Inflammatory macrophage (primary cell): Measurements from ENCODE around the gene KRTAP6-3.

Source experiments
- DNase-seq, 2 donors: peaks; one replicate each; pipeline ENCODE4 v3.0.0-alpha.2; 2020 to 2022
- total RNA-seq, 18 experiments: gene quantifications; one replicate each; lab custom pipeline; 2026; ENCODE audit warnings: mixed read lengths in 6 of 18, inconsistent platforms in 2 of 18; lab: John Stamatoyannopoulos, UW

Gene KRTAP6-3, protein sequence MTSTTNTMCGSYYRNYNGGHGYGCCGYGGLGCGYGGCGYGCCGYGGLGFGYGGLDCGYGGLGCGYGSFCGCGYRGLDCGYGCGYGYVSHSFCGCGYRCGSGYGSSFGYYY
- total RNA-seq = 0 reads per million in 18 experiments

DNA sequence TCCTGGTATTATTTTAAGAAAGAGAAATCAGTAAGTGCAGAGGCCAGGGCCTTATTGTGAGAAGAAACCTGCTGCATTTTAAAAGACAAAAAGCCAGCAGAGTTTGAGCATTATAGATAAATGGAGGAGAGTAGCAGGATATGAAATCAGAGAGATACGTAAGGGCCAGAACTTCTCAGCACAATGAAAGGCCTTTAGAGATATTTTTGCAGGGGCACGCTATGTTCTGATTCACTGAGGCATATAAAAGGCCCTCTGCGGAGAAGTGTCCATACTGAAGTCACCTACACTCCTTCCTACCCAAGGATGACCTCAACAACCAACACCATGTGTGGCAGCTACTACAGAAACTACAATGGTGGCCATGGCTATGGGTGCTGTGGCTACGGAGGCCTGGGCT is at the start of gene KRTAP6-3:
TSS of gene KRTAP6-3 (plus strand) at position 301 of the 400 bp plus-strand sequence. CDS start at position 307, 6 bp downstream.
- no peak for DNase-seq

DNA sequence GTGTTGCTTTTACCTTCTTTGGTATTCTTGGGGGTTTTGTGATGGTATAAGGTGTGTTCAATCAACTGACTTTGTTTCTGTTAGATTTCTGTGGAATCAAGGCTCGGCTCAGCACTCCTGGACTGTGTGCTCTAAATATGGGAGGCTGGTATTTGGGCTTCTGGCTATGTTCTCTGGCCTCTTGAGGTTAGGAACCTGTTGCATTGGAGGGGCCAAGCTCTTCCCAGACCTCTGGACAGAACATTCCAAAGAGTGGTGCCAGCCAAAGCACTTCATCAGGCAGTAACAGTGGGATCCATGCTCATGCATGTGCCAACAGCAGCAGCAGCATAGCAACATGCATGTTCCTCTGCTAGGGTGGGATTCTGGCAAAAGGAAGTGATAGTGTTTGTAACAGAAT is 39.5 kb upstream of the KRTAP6-3 start:
- DNase-seq = no peak

DNA sequence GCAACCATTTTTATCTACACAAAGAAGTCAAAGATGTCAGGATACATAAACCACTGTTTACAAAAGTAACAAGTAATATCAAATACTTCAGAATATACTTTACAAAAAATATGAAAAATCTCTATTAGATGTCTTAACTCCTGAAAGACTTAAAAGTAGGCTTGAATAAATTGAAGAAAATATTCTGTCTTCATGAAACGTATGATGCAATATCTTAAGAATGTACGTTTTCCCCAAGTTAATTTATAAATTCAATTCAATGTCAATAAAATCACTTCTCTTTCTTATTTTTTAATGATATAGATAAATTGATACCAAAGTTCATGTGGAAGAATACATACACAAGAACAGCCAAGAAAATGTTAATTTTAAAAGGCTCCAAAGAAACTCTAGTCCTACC is 37.1 kb upstream of the KRTAP6-3 start:
- DNase-seq = no peak

DNA sequence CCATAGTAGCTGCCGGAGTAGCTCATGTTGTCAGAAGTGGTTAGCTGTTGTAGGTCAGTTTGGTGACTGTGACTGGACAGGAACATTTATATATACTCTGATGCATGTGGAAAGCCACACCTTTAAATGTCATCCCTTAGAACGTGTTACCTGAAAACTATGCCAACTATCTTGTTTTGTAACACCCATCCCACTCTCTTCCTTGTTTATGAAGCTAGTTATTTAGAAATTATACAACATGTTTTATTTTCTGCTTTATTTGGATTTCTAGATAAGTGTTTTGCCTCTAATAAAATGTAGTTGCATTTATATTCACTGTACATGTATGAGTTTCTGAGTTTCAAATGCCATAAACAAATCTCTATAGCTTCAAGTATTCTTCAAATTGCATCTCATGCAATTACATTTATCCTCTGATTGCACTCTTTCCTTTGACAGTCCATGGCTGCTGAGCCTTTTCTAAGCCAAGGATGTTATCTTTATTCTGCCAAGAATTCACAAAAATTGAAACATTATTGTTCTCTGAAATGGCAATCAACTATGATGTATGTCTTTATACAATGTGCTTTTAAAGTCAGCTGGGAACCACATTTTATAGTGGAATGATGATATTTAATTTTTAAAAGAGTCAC is 30.9 kb upstream of the KRTAP6-3 start, which contains the start of gene KRTAP19-7:
TSS of gene KRTAP19-7 (minus strand) at position 51 of the 632 bp plus-strand sequence. CDS start at position 26, 25 bp downstream.
- no peak for DNase-seq

DNA sequence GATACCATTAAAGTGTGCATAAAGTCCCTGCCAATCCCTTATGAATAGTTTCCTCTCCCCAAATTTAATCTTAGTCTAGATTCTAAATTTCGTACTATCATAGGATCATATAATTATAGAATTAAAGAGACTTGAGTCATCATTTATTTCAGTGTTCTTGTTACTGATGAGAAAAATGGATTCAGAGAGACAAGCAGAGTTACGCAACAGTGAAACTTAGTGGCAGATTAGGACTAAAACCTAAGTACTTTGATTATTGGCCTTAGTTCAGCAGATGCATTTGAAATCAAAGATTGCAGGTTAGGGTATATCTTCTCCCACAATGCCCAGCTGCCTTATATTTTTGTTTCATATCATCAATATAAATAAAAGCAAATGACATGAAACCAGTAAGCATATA is 30.3 kb upstream of the KRTAP6-3 start:
- no peak for DNase-seq

DNA sequence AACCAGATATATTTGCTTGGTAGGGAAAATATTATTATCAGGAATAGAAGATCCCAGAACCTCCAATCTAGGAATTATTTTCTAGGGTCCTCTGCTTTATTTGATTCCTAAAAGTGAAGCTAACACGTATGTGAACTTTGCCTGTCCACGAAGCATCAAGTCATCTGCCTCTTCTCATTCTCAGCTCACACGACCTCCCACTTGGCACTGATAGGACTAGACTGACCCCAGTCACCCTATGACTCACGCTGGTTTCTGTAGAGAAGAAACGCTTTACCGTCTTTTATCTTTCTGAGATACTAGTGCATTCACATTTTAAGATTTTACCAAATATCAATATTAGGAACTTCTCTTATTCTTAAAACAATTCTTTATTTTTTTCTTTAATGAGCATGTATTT is 29.2 kb upstream of the KRTAP6-3 start:
- DNase-seq = no peak

DNA sequence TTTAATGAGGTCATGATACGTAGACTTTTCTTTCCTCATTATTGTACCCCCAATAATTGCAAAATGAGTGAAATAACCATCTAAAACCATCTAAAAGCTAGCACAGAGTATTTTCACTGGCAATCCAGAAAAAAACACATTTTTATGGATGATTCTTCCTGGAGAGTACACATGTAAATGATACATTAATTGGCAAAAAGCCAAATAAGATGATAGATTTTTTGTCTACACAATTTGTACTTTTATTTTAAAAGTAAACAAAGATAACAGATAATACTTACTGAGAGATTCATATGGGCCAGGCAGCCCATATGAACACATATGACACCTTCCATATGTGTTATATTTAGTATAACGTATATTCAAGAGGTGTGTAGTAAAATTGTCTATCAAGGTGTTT is 28.6 kb upstream of the KRTAP6-3 start:
- no peak for DNase-seq

DNA sequence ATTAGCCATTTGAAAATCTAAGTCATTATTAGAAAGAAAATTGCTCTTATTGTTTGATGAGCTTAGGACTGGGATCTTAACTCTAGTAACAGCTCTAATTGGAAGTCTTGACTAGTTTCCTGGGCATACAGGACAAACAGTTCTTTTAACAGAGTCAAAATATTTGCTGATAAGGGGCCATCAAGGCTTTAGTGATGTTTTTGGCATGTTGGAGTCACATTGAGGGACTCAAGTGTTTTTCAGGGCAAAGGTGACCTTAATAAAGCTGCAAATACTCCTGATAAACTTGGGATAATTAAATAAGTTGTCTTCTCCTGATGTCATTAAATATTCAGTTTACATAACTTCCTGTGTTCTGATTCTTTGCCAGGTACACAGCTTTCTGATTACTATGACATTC is 24.6 kb upstream of the KRTAP6-3 start:
- DNase-seq = no peak

DNA sequence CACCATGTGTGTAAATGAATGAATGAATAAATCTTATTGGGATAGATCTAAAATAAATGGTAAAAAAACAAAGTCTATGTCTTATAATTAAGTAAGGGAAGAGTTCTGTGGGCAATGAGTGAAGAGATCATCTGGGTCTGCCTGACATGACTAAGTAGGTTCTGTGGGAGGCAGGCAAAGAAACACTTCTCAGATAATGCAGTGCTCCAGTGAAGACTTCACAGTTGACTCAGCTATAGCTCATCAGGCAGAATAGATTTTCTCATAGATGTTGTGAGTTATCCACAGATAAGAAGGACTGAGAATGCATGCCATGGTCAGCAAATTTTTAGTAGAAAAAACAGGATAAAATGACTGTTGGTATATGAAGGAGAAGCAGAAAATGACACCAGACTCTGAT is 14.5 kb upstream of the KRTAP6-3 start:
- no peak for DNase-seq

DNA sequence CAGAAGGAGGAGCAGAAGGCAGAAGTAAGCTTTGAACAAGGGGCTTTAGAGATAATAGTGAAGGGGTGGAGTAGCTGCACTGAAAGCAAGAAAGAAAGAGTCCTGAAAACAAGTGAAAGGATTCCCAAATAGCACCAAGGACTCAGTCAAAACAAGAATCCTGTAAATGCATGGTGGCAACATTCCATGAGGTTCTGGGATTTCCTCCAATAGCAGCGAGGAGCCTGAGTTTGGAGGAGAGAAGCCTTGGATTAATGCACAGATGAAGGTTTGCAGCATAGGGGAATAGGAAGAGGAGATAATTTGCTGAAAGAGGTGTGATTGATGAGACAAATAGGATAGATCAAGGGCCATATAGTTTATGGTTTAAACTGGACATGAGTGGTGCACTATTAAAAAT is 12.9 kb upstream of the KRTAP6-3 start:
- DNase-seq = no peak

DNA sequence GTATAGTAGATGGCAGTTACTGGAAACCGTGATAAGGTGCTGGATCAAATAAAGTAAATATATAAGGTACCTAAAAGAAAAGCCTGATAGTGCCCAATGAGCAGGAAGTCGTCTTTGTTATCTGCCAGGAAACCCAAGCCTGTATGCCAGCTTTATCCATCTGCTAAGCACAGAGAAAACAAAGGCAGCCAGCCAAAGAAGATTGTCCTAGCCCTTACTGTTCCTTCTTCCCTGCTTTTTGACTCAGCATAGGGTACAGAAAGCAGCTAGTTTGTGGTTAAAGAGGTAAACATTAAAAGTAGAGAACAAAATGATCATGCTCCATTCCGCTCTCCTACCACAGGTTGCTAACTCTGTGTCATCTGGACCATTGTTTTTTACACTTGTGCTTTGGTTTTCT is 12.1 kb upstream of the KRTAP6-3 start:
- no peak for DNase-seq

DNA sequence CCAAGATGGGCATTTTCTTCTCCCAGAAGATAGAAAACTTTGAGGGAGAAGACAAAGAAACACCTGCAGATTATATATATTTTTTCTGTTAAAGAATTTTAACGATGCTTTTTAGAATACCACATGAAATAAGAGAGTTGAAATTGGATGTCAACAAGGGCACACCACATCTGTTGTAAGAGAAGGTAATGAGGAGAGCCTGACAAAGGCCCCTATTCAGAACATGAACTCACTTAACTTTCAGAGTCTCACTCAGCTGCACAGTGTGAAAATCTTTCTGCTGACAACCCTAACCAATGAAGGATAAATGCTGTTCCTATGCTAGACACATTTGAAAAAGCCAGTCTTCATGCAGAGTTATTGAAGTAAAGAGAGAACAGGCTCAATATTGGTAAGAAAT is 9.4 kb upstream of the KRTAP6-3 start:
- no peak for DNase-seq

DNA sequence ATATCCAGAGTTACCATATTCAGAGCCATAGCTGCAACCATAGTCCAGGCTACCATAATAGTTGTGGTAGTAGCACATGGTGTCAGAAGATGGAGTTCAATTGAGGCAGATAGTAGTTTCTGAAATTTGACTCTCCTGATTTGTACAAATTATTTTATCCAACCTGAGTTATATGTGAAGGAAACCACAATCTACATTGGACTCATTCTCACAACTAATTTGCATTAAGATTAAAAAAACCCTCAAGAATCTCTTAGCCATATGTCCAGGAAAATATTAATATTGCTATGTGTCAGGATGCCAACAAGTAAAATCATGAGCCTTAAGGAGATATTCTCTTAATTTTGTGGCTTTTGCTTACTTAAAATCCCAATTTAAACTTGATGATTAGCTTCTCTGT is 1.9 kb upstream of the KRTAP6-3 start, which contains the start of gene KRTAP22-2:
TSS of gene KRTAP22-2 (minus strand) at position 101 of the 400 bp plus-strand sequence.
- DNase-seq = no peak

DNA sequence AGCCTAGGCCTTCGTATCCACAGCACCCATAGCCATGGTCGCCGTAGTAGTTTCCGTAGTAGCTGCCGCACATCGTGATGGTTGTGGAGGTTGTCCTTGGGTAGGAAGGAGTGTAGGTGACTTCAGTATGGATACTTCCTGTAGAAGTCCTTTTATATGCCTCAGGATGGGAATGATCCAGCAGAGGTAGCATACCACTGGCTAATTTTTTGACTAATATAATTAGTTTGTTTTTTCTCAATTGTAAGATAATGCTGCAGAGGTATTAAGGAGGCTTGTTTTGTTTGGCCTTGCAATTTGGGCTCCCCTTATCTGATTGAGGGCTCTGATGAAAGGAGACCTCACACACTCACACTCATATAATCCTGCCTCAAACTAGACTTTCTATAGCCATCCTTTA is 6.6 kb downstream of the KRTAP6-3 start, which contains the start of gene KRTAP6-2:
TSS of gene KRTAP6-2 (minus strand) at position 101 of the 400 bp plus-strand sequence. CDS start at position 73, 28 bp downstream.
- no peak for DNase-seq

DNA sequence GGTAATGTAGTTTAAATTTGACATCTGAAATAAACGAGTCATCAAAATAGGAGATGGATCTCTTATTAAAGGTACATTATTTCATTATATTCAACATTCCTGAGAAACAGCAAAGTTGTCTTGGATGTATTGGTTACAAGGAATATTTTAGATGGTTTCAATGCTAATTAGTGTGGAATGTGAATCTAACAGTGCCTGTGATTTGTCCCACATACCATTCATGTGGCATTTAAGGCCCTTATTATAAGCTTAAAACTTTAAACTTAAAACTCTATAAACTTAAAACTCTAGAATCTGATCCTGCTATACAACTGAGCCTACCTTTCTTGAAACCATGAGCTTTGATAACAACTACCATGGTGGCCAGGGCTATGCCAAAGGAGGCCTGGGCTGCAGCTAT is 8.5 kb downstream of the KRTAP6-3 start, which contains the start of gene KRTAP22-1:
TSS of gene KRTAP22-1 (plus strand) at position 301 of the 400 bp plus-strand sequence.
- no peak for DNase-seq

DNA sequence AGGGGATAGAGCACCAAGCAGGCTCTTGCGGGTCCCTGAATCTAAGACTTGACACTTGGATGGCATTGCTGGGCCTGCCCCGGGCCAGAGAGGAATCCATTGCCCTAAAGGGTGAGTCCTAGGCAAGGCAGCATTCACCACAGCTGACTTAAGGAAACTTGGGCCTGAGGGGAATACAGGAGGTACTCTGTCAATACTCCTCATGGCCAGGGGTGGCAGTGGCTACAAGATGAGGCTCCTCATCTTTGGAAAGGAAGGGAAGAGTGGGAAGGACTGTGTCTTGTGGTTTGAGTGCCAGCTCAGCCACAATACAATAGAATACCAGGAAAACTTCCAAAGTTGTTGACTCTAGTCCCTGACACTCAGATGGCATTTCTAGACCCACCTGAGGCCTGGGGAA is 13.7 kb downstream of the KRTAP6-3 start:
- DNase-seq = no peak

DNA sequence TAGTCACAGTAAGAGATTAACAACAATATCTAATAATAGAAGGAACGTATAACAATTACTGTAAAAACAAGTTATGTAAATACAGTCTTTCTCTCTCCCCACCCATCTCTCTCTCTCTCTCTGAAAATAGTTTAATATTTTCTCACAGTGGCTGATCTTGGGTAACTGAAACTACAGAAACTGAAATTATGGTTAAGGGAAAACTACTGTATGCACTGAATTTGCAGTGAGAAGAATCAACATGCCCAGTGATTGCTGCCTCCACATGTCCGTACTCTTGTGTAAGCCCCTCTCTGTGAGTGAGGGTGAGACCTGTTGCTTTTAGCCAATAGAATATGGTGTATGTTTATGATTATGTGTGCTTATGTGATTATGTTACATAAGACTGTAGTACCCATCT is 19.9 kb downstream of the KRTAP6-3 start:
- no peak for DNase-seq

DNA sequence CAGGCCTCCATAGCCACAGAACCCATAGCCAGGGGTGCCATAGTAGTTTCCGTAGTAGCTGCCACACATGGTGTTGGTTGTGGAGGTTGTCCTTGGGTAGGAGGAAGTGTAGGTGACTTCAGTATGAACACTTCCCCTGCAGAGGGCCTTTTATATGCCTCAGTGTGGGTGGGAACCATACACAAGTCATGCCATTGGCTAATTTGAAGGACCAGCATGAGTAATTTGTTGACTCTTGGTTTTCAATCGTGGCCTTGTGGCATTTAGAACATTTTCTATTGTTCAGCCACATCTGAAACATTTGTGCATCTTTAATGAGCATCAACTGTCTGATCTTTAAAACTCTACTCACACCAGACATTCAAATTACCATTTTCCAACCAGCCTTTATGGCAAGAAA is 21.6 kb downstream of the KRTAP6-3 start, which contains the start of gene KRTAP6-1:
TSS of gene KRTAP6-1 (minus strand) at position 95 of the 400 bp plus-strand sequence. CDS start at position 69, 26 bp downstream.
- DNase-seq = no peak

DNA sequence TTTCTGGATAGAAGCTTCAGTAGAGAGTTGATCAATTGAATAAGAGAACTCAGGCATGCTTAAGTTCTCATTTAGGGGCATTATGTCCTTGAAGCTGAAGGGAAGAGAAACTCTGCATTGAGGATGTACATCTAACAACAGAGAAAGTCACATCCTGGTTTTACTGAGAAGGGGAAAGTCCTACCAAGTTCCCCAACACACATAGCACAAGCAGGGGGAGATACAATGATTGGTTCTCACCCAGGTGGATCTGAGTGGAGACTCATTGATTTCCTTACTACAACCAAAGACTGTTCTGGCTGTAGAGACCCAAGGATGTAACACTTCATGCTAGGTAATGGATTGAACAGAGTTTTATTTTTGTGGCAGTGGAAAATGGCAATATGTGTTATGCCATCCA is 23.0 kb downstream of the KRTAP6-3 start:
- no peak for DNase-seq

DNA sequence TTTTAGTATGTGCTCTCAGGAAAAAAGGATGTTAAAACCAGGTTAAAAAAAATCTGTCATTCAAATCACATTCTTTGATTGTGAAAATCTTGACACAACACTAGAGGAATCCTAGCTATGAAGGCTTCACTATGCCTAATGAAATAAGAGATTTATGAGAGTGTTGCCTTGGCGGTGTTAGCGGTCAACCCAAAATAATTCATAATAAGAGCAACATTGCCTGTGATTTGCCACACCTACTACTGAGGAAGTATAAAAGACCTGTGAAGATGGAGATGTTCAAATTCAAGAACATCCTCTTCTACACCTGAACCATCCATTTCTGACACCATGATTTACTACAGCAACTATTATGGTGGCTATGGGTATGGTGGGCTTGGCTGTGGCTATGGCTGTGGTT is 23.9 kb downstream of the KRTAP6-3 start, which contains the start of gene KRTAP20-1:
TSS of gene KRTAP20-1 (plus strand) at position 301 of the 400 bp plus-strand sequence. CDS start at position 331, 30 bp downstream.
- no peak for DNase-seq

DNA sequence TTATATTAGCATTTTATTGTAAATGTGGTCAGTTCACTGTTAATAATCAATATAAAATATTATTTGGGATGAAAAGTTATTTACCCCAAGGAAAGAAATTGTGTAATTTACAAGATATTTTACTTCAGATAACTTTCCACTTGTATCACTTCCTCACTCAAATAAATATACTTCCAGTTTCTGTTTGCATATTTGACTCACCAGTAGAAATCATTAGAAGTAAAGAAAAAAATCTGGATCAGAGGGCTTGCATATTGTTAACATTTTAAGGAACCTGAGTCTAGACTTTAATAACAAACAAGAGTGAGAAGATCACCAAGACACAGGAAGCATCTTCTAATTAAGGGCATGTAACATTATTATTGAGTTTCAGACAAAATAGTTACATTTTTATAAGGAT is 27.8 kb downstream of the KRTAP6-3 start:
- no peak for DNase-seq

DNA sequence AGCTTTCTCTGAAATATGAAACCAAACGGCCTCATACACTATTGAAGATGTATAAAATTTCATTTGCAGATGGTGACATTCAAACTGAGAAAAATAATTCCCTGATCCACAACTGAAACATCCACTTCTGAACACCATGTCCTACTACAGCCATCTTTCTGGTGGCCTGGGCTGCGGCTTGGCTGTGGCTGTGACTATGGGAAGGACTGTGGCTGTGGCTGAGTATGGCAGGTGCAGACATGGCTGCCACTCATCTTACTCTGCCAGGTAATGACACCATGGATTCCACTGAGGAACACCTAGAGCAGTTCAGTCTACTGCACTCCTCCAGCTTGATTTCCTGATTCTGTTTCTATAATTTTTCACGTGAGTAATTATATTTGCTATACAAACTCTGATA is 28.3 kb downstream of the KRTAP6-3 start, which contains the start of gene KRTAP20-4:
TSS of gene KRTAP20-4 (plus strand) at position 106 of the 400 bp plus-strand sequence.
- no peak for DNase-seq

DNA sequence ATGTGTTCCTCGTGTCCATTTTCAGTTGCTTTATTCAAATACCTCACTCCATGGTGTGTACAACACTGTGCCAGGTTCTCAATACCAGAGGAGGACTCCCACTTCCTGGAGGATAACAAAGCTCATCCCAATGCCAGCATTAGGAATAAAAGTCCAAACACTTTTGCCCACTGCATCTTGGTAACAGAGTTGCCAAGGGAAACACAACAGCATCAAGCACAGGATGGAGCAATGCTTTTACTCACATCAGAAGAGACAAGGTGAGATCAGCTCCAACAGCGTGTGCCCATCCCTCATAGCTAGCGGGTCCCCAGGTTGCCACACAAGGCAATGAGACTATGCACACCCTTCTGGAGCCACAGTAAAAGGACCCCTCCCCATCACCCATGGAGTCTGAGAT is 31.1 kb downstream of the KRTAP6-3 start:
- no peak for DNase-seq
